ENCODE measurements around the gene HNF1B.

HNF1B gene

DNA sequence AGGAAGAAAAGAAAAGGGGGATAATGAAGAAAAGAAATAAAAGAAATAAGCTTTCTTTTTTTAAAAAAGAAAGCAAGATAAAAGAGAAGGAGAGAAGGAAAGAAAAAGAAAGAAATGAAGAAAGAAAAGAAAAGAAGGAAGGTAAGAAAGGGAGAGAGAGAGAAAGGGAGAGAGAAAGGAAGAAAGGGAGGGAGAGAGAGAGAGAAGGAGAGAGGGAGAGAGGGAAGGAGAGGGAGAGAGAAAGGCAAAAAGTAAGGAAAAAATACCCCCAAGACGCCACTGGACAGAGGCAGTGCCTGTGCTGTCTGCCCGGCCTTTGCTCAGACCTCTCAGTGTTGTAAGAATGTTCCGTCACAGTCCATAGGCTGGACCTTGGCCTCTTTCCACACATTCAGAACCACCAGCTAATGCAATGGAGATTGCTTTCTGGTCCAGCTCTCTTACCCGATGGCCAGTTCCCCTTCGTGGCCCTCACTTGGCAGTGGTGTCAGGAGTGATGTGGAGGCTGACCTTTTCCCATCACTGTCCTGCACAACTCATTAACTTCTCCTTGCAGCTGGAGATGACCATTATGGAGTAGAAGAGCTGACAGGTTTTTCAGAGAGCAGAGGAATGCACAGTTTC, 14.3 kb upstream of the HNF1B start:
- no peak for DNase-seq

DNA sequence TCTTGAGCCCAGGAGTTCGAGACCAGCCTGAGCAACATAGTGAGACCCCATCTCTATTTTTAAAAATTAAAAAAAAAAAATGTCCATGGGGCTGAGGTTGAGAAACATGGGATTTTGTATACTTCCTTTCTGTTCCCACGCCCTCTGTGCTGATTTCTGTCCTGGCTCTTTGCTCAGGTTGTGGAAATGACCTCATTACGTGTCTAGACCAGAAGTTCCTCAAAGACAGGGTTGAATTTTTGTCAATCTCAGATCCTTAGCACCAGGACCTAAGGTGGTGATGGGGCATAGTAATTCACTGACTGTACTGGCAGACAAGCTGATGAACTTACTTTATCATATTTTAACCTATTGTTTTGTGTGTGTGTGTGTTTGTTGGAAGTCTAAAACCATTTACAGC, 11.2 kb upstream of the HNF1B start:
- DNase-seq: no peak

DNA sequence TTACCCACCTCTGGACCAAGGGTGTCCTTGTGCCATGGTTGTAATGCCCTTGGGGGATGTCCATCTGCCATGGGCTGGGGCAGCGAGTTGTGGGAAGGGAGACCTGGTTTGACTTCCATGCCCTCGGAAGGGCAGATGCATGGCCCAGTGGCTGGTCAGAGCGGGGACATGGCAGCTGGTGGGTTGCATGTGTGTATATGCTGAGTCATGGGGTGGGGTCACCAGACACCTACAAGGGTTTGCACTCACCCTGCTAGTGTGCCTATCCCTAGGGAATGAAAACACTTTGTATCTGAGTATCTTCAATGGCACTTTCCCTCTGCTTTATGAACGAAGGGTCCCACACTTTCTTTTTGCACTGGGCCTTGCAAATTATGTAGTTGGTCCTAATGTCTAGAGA, 10.6 kb upstream of the HNF1B start:
- no peak for DNase-seq

DNA sequence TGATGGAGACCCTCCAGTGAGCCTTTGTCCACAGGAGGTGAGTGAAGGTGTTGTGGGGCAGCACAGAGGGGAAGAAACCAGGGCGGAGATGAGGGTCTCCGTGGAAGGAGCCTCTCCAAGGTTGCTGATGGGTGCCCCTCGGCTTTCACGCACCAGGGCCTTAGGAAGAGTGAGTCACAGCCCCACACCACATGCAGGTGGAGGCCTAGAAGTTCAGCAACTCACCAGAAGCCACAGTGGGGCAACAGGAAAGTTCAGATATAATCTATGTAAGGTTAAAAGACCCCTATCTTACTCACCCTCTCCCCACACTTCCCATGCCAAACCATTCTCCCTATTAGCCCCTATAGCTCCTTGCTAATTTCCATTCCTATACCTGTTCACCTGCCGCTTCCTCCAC, 9.5 kb upstream of the HNF1B start:
- DNase-seq: no peak

DNA sequence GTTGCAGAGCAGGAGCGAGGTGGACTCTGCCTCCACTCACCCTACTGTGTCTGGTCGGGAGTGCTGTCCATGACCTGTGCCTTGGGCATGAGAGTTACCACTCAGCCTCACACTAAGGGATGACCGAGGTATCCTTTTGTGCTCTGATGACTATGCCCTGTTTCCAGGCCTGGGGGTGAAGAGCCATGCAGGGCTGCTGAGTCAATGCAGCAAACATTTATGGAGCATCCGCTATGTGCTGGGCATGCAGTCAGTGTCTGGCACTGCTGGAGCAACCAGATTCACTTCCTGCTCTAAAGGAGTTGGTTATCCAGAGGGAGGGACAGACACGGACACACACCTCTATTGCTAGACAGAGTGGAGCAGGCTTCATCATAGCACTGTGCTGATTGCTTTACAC, 7.6 kb upstream of the HNF1B start:
- DNase-seq: no peak

DNA sequence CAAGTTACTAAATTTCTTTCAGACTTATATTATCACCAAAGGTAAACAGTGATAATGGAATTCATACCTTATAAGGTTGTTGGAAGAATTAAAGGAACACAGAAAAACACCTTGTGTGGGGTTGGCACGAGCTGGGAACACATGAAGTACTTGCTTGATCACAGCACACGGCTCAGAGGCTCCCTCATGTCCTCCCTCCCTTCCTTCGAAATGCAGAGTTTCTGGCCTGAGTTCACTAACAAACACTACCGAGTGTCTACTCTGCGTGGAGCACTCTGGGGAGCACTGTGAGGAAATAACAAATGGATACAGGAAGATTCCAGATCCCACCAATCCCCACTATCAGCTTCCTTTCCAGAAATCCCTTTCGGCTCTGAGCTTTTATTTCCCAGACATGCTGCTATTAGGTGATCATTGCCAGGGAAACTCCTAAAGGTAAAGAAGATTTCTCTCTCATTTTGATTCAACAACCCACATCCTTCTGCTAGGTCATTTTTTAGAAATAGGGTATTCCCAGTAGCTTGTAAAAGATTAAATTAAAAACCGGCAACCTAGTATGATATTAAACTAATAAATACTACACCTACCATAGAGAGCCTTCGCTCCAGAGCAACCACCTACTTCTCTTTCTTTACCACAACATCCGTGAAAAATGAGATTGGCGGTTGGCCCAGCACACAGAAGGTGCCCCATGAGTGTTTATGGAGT, 6.1 kb upstream of the HNF1B start:
- no peak for DNase-seq

DNA sequence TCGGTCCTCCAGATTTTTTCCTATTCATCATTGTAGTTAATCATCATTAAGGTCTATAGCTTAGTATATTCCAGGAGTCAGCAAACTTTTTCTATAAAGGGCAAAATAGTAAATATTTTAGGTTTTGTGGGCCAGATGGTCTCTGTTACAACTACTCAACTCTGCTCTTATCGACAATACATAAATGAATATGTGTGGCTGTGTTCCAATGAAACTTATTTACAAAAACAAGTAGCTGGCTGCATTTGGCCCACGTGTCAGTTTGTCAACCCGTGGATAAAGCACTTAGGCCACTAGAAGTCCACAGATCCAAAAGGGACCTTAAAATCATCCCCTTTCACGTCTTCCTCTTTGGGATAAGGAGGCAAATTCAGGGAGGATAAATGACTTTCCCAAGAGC, 5.4 kb upstream of the HNF1B start:
- DNase-seq: no peak

DNA sequence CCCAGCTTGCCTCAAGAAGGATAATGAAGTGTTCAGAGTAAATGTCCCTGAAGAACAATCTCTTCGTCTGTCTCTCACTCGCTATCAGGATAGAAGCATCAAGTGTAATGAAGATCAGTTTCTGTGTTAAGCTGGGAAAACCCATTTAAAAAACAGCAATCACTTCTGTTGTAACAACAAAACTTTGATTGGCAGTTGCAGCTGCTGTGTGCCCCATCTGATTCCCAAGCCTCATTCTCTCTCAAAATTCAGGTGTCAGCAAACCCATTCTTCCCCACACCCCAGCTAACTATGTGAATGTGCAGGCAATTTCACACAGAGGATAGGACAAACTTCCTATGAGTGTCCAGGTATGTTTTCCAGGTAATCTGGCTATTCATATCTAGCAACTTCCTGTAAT, 2.4 kb upstream of the HNF1B start:
- no peak for DNase-seq

DNA sequence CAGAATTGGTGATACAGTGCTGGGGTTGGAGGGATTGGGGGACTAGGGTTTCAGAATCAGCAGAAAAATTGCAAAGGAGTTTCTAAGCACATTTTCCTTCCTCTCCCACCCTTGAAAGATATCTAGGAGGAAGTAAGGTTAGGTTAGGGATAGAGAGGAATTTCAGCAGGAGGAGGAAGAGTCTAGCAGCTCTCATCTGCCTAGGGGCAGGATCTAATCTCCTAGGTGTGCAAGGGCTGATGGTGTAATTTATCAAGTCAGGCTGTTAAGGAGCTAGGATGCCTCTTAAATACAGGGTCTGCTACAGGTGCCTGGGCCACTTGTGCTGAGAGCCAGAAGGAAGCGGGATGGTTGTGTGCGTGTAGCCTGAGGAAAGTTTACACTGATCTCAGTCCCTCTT, 1.8 kb upstream of the HNF1B start:
- no peak for DNase-seq

DNA sequence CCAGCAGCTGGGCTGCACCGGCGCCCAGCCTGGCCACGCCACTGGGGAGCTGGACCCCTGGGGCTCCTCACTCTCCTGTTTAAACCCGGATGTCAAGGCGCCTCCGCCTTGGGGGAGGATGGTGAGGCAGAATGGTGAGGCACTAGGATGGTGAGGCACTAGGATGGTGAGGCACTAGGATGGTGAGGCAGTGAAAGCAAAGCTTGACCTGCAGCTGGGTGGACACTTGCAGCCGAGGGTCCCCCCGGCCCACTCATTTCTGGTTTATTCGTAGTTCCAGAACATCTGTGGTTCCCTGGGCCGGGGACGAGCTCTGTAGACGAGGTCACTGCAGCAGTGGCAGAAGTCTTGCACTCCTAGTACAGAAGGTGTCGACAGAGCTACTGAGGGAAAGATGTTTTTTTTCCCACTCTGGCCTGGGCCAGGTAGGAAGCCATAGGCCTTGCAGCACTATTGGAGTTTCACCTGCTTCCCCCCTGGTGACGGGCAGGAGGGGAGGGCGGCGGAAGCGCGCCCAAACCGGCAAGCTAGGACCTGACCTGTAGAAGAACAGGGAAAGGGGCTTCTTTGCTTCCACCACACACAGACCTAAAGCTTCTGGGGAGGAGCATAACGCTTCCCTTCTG, 1.1 kb upstream of the HNF1B start:
- no peak for DNase-seq

DNA sequence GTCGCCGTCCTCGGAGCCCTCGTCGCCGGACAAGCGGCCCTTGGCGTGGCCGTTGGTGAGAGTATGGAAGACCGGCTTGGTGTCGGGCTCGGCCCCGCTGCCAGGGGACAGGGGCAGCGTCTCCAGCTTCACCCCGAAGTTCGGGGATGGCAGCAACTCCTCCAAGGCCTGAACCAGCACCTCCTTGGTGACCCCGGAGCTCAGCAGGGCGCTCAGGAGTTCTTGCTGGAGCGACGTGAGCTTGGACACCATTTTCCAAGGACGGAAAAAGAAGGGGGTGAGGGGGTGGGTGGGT, 279 bp downstream of the HNF1B start:
- DNase-seq: no peak

DNA sequence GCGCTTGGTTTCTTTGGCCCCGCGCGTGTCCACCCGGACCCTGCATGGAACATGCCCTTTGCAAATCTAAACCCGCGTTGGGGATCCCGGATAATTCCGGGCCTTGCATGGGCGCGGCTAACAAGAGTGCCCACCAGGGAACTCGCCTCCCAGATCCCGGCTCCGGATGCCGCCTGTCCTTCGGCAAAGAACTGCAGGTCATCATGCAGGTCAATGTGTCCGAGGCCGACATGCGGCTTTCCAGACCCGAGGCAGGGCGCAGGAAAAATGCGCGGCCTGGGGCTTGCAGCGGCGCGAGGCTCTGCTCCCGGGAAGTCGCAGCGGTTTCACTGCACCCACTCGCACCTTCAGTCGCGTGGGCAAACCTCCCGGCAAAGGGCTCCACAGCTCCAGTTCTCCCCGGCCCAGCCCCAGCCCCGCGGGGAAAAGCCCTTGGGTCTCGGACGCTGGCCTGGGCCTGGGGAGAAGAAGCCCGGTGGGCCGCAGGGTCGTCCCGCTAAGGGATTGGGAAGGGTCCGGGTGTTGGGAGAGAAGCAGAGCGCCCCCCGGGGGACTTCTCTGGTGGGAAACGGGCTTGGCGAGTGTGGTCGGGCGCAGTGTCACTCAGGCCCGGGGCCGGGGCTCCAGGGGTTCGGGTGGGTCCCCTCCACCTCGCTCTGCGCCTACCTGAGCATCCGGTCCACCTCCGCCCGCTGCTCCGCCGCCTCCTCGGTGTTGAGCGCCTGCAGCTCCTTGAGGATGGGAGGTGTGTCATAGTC, 805 bp downstream of the HNF1B start:
- no peak for DNase-seq

DNA sequence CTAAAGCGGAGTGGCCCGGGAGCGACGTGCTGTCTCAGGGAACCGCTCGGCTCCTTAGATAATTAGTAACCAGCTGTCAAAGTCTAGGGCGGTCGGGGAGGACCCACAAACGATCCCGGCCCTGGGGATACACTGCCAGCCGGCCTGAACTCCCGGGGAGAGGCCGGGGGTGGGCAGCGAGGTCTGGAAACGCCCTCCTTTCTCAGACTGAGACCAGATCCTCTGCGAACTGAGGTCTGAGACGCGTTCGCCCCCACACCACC, 1.3 kb downstream of the HNF1B start:
- DNase-seq: no peak

DNA sequence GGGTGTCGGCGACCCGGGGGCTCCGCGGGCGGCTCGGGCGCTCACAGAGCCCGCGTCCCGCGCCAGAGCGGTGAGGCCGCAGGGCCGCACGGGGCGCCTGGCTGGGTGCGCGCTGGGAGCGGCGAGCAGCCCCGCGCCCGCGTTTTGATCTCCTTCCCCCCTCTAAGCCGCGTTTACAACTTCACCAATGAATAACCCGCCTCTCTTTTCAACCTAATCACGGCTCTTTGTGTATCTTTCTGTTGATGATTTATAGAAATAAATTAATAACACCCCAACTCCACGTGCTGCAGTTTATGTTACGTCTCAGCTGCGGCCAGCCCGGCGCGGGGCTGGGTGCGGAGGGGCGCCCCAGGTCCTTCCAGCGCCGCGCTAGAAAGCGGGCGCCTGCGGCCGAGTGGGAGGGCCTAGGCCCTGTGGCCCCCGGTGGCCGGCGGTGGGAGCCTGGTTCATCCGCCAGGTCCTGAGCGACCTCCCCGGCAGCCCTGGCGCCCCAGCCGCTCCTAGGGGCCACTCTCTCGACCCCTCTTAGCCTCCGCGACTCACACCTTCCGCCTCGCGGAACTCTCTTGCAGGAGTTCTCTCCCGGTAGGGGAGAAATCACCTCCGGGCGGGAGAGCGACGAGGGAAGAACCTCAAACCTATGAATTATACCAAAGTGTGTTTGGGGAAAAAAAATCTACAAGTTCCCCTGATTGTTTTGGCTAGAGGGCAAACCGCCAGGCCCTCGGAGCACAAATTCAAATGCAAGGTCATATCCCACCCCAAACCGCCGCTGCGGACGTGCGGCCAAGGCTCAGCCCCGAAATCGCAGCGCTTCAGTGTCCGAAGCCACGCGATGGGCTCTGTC, 1.9 kb downstream of the HNF1B start:
- DNase-seq: peak; percentile 34

DNA sequence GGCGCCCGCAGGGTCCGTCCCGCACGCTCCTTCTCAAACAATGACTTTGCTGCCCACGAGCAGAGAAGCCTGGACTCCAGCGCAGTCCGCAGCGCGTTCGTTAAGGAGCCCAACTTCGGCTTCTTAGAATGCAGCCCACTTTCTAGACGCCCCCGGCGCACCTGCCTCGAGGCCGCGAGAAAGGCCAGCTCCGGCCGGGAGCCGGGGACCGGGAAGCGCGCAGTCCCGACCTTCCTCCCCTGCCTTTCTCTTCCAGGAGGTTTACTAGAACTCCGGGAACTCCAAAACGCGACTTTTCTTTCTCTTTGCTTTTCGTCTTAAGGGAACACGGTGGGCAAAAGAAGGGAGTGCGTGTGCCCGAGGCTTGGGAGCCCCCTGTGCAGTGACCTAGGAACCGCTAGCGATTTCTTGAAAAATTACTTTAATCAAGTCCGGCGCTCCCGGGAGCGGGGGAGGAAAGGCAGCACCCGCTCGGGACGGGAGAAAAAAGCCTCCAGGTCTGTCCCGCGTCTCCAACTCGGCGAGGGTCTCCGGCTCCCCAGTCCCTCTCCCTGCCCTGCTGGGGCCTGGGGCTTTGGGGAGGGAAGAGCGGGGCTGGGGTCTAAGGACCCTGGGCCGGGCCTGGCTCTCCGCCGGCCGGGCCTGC, 2.6 kb downstream of the HNF1B start:
- DNase-seq: peak; percentile 43

DNA sequence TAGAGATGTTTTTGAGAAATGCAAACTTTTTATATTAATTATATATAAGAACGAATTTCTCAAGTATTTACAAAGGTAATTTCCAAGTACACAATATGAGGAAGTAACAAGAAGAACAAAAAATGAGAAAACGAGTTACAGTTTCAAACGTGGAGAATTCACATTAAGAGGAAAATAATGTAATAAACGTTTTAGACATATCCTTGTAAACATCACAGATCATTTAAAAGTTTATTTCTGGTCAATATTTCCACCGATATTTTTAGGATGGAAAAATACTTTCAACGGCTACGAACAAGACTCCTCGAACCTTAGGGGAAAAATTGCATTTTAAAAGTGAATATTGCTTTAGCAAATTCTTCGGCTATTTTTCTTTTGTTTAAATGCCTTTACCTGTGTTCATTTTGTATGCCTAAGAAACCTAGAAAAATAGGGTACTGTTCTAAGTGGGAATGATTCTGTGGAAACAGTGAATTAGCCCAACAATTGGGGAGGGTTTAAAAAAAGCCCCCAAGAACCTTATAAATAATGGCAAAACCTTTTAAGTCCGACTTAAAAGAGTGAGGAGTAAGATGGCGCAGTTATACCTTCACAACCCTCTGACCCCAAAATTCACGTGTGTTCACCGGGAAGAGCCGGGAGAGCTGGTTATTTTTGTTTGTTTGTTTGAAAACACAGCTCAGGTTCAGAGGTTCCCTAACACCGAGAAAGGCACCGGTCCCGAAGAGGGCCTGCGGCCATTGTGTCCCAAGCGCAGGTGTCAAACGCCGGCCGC, 3.3 kb downstream of the HNF1B start:
- DNase-seq: no peak

DNA sequence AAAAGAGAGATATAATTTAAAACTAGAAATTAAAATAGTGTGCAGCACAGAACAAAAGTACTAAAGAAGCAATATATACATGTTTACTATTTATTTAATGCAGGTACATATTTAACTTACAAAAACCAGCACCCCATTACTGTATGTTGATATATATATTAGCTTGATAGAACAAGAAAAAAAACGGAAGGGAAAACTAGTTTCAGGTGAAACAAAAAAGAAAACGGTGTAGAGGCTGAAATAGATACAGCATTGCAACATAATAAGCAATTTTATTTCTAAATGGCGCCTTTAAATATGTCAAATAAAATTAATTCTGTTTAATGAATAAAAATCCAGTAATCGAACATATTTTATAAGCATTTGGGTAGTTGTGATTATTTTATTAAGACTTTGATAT, 3.9 kb downstream of the HNF1B start:
- DNase-seq: no peak

DNA sequence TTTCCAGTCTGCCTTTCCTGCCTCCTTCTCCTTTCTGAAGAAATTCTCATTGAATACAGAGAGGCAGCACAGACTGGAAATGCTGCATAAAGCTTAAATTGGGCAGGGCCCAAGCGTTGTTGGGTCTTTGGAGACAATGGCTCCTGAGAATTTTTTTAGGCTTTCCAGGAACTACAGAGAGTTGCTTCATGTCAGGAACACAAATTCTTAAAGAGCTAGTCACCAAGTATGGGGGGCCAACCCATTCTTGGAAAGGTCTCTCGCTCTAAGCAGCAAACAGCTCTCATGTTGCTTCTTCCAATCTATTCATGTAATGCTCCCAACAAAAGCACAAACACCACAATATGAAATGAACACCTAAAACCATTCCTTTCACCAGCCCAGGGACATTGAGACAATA, 6.9 kb downstream of the HNF1B start:
- DNase-seq: no peak

DNA sequence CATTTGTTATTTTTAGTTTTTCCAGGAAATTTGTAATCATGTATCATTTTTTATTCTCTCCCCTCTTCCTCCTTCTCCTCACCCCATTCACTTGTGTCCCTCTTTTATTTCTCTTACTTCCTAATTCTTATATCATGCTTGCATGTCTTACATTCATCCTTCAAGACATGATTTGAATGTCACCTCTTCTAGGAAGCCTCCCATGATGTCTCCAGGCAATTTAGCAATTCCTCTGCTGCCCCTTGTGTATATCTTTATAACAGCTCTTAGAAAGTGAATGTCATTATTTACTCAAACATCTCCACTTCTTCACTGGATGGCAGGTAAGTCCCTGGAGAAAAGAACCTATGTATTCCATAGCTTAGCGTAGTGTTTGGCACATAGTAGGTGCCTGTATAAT, 7.8 kb downstream of the HNF1B start:
- DNase-seq: no peak

DNA sequence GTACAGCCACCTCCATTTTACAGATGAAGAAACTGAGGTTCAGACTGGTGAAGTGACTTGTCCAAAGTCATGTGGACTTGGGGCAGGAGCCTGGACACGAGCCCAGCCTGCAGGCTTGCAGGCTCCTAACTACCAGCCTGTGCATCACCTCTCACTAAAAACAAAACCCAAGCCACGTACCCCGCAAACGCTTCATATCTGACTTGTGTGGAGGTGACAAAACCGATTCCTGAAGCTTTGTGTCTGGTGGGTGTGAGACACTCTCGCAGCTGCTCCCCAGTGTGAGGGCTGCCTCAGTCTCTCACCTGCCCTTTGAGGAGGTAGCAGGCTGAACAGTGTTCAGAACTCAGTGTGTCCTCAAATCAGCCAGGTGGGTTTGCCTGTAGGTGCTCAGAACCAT, 8.4 kb downstream of the HNF1B start:
- DNase-seq: no peak

DNA sequence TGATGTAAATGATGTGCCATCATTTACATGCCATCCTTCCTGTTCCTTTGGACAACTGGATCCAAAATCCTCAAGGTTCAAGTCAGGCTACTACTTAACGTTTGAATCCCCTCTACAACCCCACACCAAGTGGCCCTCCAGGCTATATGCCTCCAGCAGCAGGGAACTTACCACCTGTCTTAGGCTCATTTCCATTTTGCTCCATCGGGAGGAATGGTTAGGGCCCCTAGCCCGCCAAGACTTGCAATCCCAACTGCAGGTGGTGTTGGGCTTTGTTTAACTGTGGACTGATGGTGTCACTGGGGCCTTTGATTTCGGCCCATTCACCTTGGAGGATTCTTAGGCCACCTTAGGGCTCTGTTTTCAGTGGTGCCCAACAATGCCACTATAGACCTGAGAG, 9.7 kb downstream of the HNF1B start:
- DNase-seq: no peak

DNA sequence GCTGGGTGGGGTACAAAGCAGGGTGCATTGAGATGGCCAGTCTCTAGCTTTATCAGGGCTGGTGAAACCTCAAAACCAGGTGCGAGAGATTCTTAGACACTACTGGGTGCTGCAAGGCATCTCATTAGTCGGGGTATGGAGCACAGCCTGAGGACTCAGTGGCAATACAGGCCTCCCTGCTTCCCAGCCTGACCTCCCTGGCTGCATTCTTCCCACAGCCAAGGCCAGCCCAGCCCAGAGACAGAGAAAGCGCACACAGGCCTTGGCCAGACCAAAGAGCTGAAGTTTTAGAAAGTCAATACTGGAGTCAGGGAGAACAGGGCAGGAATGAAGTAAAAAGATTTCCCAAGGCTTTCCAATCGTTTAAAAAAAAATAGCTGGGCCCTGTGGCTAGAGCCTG, 12.5 kb downstream of the HNF1B start:
- no peak for DNase-seq
